Gastrocnemius medialis (tissue), 4 donors: ENCODE measurements around the gene PRKCA. TPM values are rescaled to one million over a fixed set of nuclear protein-coding genes. Genes with fewer than 3 reads are reported as not detected.

Source experiments
- ATAC-seq, 2 donors: fragments of 150-250 bp; one replicate each; pipeline ENCODE4 v1.9.1; 2016
- DNase-seq, 2 donors: peaks; one replicate each; pipeline ENCODE4 v3.0.0-alpha.2; 2019
- H3K27ac ChIP-seq, 4 donors: fragments of 200-600 bp; sonication (generic); 1 replicate in 1 of 4; 2 replicates in 3 of 4; pipeline ENCODE4 v1.5.1; 2016 to 2018; ENCODE audit warnings: mild to moderate bottlenecking in 2 of 4, moderate library complexity in 1 of 4
- H3K27me3 ChIP-seq, 3 donors: fragments of 200-600 bp; sonication (generic) in 2 of 3; 1 replicate in 1 of 3; 2 replicates in 2 of 3; pipeline versions ENCODE4 v1.5.1 to v1.6.0; 2016 to 2019; ENCODE audit warnings: mild to moderate bottlenecking in 1 of 3, moderate library complexity in 1 of 3
- H3K36me3 ChIP-seq, 2 donors: fragments of 200-600 bp; sonication (generic) in 1 of 2; one replicate each; pipeline ENCODE4 v1.5.1; 2017 to 2018
- H3K4me1 ChIP-seq, 2 donors: fragments of 200-600 bp; sonication (generic) in 1 of 2; one replicate each; pipeline ENCODE4 v1.5.1; 2016 to 2017; ENCODE audit warnings: mild to moderate bottlenecking in 2 of 2
- H3K4me3 ChIP-seq, 4 donors: fragments of 200-600 bp; sonication (generic) in 3 of 4; 1 replicate in 1 of 4; 2 replicates in 3 of 4; pipeline ENCODE4 v1.5.1; 2016 to 2019; ENCODE audit warnings: mild to moderate bottlenecking in 2 of 4
- H3K9me3 ChIP-seq, 3 donors: fragments of 200-600 bp; sonication (generic) in 2 of 3; 1 replicate in 1 of 3; 2 replicates in 2 of 3; pipeline ENCODE4 v1.5.1; 2016 to 2019
- POLR2A ChIP-seq, 2 donors: fragments of 450-650 bp; IDR thresholded peaks; one replicate each; pipeline ENCODE4 v1.6.1; 2017; ENCODE audit warnings: antibody characterized with exemption in 2 of 2, mild to moderate bottlenecking in 2 of 2, moderate library complexity in 2 of 2
- in situ Hi-C, 4 donors: fragments of 200-750 bp; cut with MboI; loops; one replicate each; pipeline versions ENCODE4 v1.15.0 to v1.8.0; 2017; ENCODE audit warnings: low sequenced_read_pairs in 4 of 4
- intact Hi-C: fragments of 100-400 bp; cut with DNase I; formaldehyde crosslinking; loops from one replicate; pipeline ENCODE4 v1.15.1; 2023; ENCODE audit warnings: low total_unique reads
- total RNA-seq, 4 donors: library from RNA; depleted of rRNA; stranded (reverse); fragments of >200 nt; gene quantifications; one replicate each; pipeline versions ENCODE4 v1.1.0 to v1.2.3, GENCODE V29; 2016
- TF ChIP-seq, protein P1 (sequence below), 5 experiments: fragments of 450-650 bp in 3 of 5; fragments of 200-600 bp in 2 of 5; sonication (generic) in 2 of 5; IDR thresholded peaks in 4 of 5; conservative IDR thresholded peaks in 1 of 5; 1 replicate in 4 of 5; 2 replicates in 1 of 5; pipeline ENCODE4 v1.5.1; 2016 to 2019; ENCODE audit warnings: antibody characterized with exemption in 5 of 5, mild to moderate bottlenecking in 3 of 5, moderate library complexity in 3 of 5

The PRKCA gene
- total RNA-seq, 4 donors from 2014 or later = 7.6 to 16.8 (median 11.1) TPM

- in situ Hi-C loops = no loop called here
- DNase-seq (no peak), ATAC-seq (no peak)
- intact Hi-C loops = no loop called here
- no peaks in the 10 kb centered on the region for H3K27me3 ChIP-seq
- TF ChIP-seq POLR2A (IDR thresholded peaks at IDR 0.05) = no peak
- TF ChIP-seq, protein P1, sequence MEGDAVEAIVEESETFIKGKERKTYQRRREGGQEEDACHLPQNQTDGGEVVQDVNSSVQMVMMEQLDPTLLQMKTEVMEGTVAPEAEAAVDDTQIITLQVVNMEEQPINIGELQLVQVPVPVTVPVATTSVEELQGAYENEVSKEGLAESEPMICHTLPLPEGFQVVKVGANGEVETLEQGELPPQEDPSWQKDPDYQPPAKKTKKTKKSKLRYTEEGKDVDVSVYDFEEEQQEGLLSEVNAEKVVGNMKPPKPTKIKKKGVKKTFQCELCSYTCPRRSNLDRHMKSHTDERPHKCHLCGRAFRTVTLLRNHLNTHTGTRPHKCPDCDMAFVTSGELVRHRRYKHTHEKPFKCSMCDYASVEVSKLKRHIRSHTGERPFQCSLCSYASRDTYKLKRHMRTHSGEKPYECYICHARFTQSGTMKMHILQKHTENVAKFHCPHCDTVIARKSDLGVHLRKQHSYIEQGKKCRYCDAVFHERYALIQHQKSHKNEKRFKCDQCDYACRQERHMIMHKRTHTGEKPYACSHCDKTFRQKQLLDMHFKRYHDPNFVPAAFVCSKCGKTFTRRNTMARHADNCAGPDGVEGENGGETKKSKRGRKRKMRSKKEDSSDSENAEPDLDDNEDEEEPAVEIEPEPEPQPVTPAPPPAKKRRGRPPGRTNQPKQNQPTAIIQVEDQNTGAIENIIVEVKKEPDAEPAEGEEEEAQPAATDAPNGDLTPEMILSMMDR (IDR thresholded peaks at IDR 0.05 in 4 of 5, conservative IDR thresholded peaks at IDR 0.05 in 1 of 5) = no peak
- peaks cover 0 to under 1% of the 10 kb centered on the region in 2 donors for H3K4me1 ChIP-seq
- no peaks in the 10 kb centered on the region for H3K9me3 ChIP-seq
- no peak overlapping the region for H3K4me3 ChIP-seq
- H3K36me3 ChIP-seq = no peaks in the 10 kb centered on the region
- H3K27ac ChIP-seq = no peak overlapping the region
Observed at GRCh38 chr17:66461343-66461995, 159.1 kb downstream of the PRKCA start.

GRCh38 chr17:66462010-66462409 lies 159.6 kb downstream of the PRKCA start:
- Histone ChIP-seq H3K27me3 (no peaks in the 10 kb centered on the region), H3K4me1 (peaks cover 5 to 6% of the 10 kb centered on the region in 2 donors), H3K36me3 (no peaks in the 10 kb centered on the region), H3K9me3 (no peaks in the 10 kb centered on the region), H3K4me3 (no peak overlapping the region), H3K27ac (no peak overlapping the region)
- no peak for ATAC-seq
- in situ Hi-C loops = no loop called here
- TF ChIP-seq POLR2A (IDR thresholded peaks at IDR 0.05) = no peak
- TF ChIP-seq, protein P1 (IDR thresholded peaks at IDR 0.05 in 4 of 5, conservative IDR thresholded peaks at IDR 0.05 in 1 of 5) = no peak
- no peak for DNase-seq
- intact Hi-C loops = no loop called here

- Histone ChIP-seq H3K4me3 (no peak overlapping the region), H3K36me3 (no peaks in the 10 kb centered on the region), H3K9me3 (no peaks in the 10 kb centered on the region), H3K27ac (no peak overlapping the region), H3K4me1 (peaks cover 7 to 21% of the 10 kb centered on the region in 2 donors), H3K27me3 (no peaks in the 10 kb centered on the region)
- in situ Hi-C loops = no loop called here
- intact Hi-C loops = no loop called here
- TF ChIP-seq POLR2A (IDR thresholded peaks at IDR 0.05) = no peak
- TF ChIP-seq, protein P1 (IDR thresholded peaks at IDR 0.05 in 4 of 5, conservative IDR thresholded peaks at IDR 0.05 in 1 of 5) = no peak
- ATAC-seq (no peak), DNase-seq (no peak)
Observed at GRCh38 chr17:66464921-66465320, 162.5 kb downstream of the PRKCA start.

- ATAC-seq (no peak), DNase-seq (no peak)
- H3K4me1 ChIP-seq = peaks cover 7 to 21% of the 10 kb centered on the region in 2 donors
- TF ChIP-seq, protein P1 (IDR thresholded peaks at IDR 0.05 in 4 of 5, conservative IDR thresholded peaks at IDR 0.05 in 1 of 5) = no peak
- TF ChIP-seq POLR2A (IDR thresholded peaks at IDR 0.05) = no peak
- H3K36me3 ChIP-seq = no peaks in the 10 kb centered on the region
- in situ Hi-C loops = no loop called here
- intact Hi-C loops = no loop called here
- no peaks in the 10 kb centered on the region for H3K9me3 ChIP-seq
- no peak overlapping the region for H3K4me3 ChIP-seq
- no peaks in the 10 kb centered on the region for H3K27me3 ChIP-seq
- H3K27ac ChIP-seq = no peak overlapping the region
Observed at GRCh38 chr17:66465701-66466100, 163.3 kb downstream of the PRKCA start.
